Smooth muscle cell of the brain vasculature (primary cell): ENCODE data around the gene SPINK5.

Source experiments
- DNase-seq: peaks from one replicate; pipeline ENCODE4 v3.0.0-alpha.2; 2012; ENCODE audit warnings: low read depth, low spot score

Gene SPINK5

GRCh38 chr5:148177207-148177606 lies 113.4 kb downstream of the SPINK5 start:
- DNase-seq, result no peak

GRCh38 chr5:148179234-148179824 lies 115.5 kb downstream of the SPINK5 start:
- DNase-seq, result peak; percentile 9

DNA sequence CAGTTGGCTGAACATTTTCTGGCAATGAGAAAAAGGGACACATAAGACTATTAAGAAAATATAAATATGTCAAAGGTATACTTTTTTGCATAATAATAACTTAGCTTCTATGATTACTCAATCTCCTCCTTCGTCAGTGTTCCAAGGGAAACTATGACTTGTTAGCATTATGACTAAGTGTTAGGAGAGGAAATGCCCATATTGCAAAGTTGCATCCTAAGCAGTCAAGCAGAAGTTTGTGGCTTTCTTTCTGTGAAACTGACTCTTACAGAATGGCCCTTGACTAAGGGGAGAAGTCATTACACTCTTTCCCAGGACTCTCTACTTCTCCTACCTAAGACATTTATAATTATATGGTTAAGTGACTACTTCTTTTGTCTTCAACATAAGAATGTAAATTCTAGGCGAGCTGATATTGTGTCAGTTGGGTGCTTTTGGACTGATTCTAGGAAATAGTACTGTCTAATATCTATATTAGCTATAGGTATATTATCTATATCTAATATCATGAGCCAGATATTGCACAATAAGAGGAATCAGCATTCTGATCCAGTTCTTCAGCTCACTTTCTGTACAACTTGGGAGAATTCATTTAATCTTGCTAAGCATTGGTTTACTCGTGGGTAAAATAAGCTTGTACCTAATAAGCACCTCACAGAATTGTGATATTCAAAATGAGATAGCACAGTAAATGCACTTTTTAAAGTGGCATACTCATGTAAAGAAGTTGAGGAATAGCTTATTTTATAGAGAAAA lies 122.6 kb downstream of the SPINK5 start:
- no peak for DNase-seq
